ENCODE results near the gene FBLN2. TPM values are rescaled to one million over a fixed set of nuclear protein-coding genes. Genes with fewer than 3 reads are reported as not detected.

FBLN2 gene
- total RNA-seq, 1 experiment from 2014 or later = not detected

DNA sequence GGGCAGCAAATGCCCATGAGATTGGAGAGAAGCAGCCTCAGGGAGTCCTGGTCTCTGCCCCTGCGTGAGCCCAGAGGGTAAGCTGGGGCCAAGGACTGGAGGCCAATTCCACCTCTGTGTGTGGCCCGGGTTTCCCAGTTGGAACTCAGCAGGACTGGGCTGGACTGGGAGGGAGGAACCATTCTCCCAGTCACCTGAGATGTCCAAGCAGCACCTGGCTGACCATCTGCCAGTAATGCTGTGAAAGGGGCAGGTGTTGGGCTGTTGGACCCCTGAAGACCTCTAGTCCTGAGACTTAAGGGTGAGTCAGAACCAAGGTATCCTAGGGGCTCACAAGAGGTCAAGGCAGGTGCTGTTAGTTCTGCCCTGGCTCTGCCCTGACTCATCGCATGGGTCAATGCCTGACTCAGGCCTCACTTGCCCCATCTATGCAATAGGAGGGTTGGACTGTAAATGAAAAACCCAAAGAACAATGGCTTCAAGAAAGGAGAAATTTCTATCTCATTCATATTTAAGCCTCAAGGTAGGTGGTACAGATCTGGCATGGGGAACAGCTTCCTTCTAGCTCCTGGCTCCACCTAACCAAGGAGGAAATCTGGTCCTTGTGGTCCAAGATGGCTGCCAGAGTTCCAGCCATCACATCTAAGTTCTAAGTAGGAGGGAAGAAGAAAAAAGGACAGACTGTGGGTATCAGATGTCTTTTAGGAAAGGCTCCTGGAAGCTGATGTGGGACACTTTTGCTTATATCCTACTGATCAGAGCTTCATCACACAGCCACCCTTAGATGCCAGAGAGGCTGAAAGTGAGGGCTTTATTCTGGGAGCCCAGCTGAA, 111.3 kb downstream of the FBLN2 start:
- H4K20me1 ChIP-seq (ENCODE audit: insufficient read depth, low read depth, low read length) = no peaks in the 10 kb centered on the region; the same call in 1 of the 2 replicates
- H3K36me3 ChIP-seq (ENCODE audit: insufficient read depth, low read length) = no peaks in the 10 kb centered on the region
- H3K9me2 ChIP-seq (replicated peaks; ENCODE audit: insufficient read depth, low read length) = no peaks in the 10 kb centered on the region
- H3K79me2 ChIP-seq (ENCODE audit: low read length) = no peaks in the 10 kb centered on the region
- H3K9ac ChIP-seq (ENCODE audit: low read length) = no peak overlapping the region
- no peak overlapping the region for H3K4me3 ChIP-seq (ENCODE audit: low read length)
- H3K4me1 ChIP-seq (ENCODE audit: low read length) = no peaks in the 10 kb centered on the region
- no peak overlapping the region for H2AFZ ChIP-seq (ENCODE audit: low read length)
- no peaks in the 10 kb centered on the region for H3K27me3 ChIP-seq (ENCODE audit: low read length)
- no peak for DNase-seq
- H3K27ac ChIP-seq (ENCODE audit: low read length) = no peak overlapping the region
- H3K9me3 ChIP-seq (ENCODE audit: low read length) = no peaks in the 10 kb centered on the region
- no peak overlapping the region for H3K4me2 ChIP-seq (ENCODE audit: low read depth, low read length, poor library complexity, severe bottlenecking)

DNA sequence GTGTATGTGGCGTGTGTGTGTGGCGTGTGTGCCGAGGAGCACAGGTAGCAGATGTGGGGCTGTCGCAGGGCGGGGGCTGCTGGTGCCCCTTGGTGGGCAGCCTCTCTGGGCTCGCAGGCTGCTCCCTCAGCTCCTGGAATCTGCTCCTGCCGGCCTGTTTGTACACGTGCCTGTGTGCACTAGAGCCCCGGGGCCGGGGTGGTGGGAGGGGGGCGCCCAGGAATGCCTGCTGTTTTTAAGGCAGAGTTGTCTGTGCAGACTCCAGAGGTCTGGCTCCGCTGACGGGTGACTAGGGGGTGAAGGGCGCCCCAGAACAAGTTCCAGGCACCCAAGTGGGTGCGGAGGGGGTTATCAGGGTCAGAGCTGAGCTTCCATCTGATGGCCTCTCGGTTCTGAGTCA, 112.2 kb downstream of the FBLN2 start:
- DNase-seq = no peak
- Histone ChIP-seq H2AFZ (ENCODE audit: low read length) (no peak overlapping the region), H3K27ac (ENCODE audit: low read length) (no peak overlapping the region), H3K4me1 (ENCODE audit: low read length) (no peaks in the 10 kb centered on the region), H4K20me1 (ENCODE audit: insufficient read depth, low read depth, low read length) (no peaks in the 10 kb centered on the region; the same call in 1 of the 2 replicates), H3K27me3 (ENCODE audit: low read length) (no peaks in the 10 kb centered on the region), H3K9me2 (replicated peaks; ENCODE audit: insufficient read depth, low read length) (no peaks in the 10 kb centered on the region), H3K9ac (ENCODE audit: low read length) (no peak overlapping the region), H3K79me2 (ENCODE audit: low read length) (no peaks in the 10 kb centered on the region), H3K4me3 (ENCODE audit: low read length) (no peak overlapping the region), H3K9me3 (ENCODE audit: low read length) (no peaks in the 10 kb centered on the region), H3K36me3 (ENCODE audit: insufficient read depth, low read length) (no peaks in the 10 kb centered on the region), H3K4me2 (ENCODE audit: low read depth, low read length, poor library complexity, severe bottlenecking) (no peak overlapping the region)

DNA sequence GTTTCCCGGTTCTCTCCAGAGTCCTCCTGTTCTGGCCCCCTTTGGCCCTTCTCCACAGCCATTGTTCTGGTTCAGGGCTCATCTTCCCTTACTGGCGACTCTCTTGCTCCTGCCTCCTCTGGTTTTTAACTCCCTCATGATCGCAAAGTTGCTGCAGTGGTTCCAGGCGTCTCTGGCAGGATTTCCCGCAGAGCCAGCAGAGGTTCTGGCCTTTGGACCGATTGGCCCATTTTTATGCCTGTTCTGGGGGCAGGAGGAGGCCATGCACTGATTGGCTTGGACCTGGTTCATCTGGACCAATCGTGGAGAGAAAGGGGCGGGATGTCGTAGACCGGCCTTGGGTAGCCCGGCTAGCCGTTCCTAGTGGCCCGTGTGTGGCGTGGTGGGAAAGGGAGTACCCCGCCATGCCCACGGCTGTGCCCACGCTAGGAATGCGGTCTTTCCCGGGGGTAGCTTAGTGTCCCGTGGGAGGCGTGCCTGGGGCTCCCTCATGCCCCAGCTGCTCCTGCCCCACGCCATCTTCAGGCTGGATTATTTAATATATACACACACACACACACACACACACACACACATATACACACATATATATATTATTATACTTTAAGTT, 113.4 kb downstream of the FBLN2 start:
- no peak overlapping the region for H2AFZ ChIP-seq (ENCODE audit: low read length)

DNA sequence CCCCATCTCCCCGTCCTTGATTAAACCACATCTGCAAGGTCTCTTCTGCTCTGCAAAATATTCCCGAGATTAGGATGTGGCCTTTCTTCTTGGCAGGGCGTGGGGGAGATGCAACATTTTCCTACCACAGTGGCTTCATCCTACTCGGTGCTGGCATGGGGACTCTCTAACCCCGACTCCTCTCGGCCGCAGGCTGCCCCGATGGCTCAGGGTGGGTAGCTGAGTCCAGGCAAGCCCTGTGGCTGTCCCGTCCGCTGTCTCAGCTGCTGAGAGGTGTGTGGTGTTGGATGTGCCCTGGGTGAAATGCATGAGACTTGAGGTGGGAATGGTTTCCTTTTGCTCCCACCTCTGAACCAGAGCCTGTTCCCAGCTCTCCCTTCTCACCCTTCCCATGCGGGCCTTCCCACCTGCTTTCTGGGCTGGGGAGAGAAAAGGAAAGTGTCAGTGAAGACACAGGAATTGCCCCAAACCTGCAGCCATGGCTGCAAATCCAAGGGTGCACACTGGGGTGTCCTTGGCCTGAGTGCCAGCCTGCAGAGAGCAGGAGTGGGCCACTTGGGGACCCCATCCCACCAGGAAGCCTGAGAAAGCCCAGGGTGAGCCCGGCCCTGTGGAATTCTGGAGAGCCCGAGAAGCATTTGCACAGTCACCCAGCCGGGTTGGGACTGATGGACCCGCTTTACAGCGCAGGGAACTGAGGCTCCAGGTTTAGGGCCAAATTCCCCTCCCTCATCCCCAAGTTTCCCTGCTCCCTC, 115.0 kb downstream of the FBLN2 start:
- no peak for DNase-seq
- Histone ChIP-seq H3K27me3 (ENCODE audit: low read length) (no peaks in the 10 kb centered on the region), H3K9ac (ENCODE audit: low read length) (no peak overlapping the region), H3K4me1 (ENCODE audit: low read length) (no peaks in the 10 kb centered on the region), H3K36me3 (ENCODE audit: insufficient read depth, low read length) (no peaks in the 10 kb centered on the region), H3K27ac (ENCODE audit: low read length) (no peak overlapping the region), H3K9me3 (ENCODE audit: low read length) (no peaks in the 10 kb centered on the region), H3K79me2 (ENCODE audit: low read length) (no peaks in the 10 kb centered on the region), H3K4me3 (ENCODE audit: low read length) (no peak overlapping the region), H4K20me1 (ENCODE audit: insufficient read depth, low read depth, low read length) (no peaks in the 10 kb centered on the region), H3K4me2 (ENCODE audit: low read depth, low read length, poor library complexity, severe bottlenecking) (no peak overlapping the region), H2AFZ (ENCODE audit: low read length) (no peak overlapping the region), H3K9me2 (replicated peaks; ENCODE audit: insufficient read depth, low read length) (no peaks in the 10 kb centered on the region)

More for the DNA sequence above, 113.4 kb downstream of the FBLN2 start:
- no peaks in the 10 kb centered on the region for H3K27me3 ChIP-seq (ENCODE audit: low read length)
- no peaks in the 10 kb centered on the region for H3K9me3 ChIP-seq (ENCODE audit: low read length)
- no peaks in the 10 kb centered on the region for H3K36me3 ChIP-seq (ENCODE audit: insufficient read depth, low read length)
- no peak overlapping the region for H3K4me2 ChIP-seq (ENCODE audit: low read depth, low read length, poor library complexity, severe bottlenecking)
- peak; percentile 51 for DNase-seq
- H3K4me1 ChIP-seq (ENCODE audit: low read length) = no peaks in the 10 kb centered on the region
- H4K20me1 ChIP-seq (ENCODE audit: insufficient read depth, low read depth, low read length) = no peaks in the 10 kb centered on the region; the same call in 1 of the 2 replicates
- no peaks in the 10 kb centered on the region for H3K79me2 ChIP-seq (ENCODE audit: low read length)
- no peaks in the 10 kb centered on the region for H3K9me2 ChIP-seq (replicated peaks; ENCODE audit: insufficient read depth, low read length)
- no peak overlapping the region for H3K27ac ChIP-seq (ENCODE audit: low read length)
- no peak overlapping the region for H3K4me3 ChIP-seq (ENCODE audit: low read length)
- H3K9ac ChIP-seq (ENCODE audit: low read length) = no peak overlapping the region

DNA sequence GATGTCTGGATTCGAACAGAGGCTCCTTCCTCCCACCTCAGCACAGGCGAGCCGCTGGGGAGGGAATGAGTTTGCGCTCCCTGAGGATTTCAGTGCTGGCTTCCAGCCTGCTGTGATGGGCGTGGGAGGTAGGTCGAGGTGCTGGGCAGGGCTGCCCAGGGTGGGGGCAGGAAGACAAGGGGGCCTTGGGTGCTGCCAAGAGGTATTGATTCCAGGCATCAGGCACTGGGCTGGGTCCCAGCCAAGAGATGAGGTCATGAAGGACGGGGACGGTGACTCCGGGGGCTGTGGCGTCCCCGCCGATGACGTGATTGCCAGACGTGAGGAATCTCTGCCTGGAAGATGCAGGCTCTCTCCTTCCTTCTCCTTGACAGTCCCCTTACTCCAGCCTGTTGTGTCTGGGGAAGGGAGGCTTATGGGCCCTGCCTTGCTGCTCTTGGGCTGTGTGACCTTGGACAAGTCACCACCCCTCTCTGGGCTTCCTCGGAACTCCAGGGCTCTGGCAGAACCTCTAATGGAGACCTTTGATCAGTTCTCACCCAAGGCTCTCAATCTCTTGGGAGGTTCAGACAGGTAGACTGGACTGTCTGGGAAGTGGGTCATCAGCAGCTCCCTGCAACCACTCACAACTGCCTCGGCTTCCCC, 116.8 kb downstream of the FBLN2 start:
- no peak overlapping the region for H3K4me2 ChIP-seq (ENCODE audit: low read depth, low read length, poor library complexity, severe bottlenecking)
- H3K9me2 ChIP-seq (replicated peaks; ENCODE audit: insufficient read depth, low read length) = no peaks in the 10 kb centered on the region
- H3K36me3 ChIP-seq (ENCODE audit: insufficient read depth, low read length) = no peaks in the 10 kb centered on the region
- no peaks in the 10 kb centered on the region for H3K79me2 ChIP-seq (ENCODE audit: low read length)
- no peak overlapping the region for H3K4me3 ChIP-seq (ENCODE audit: low read length)
- H3K27me3 ChIP-seq (ENCODE audit: low read length) = no peaks in the 10 kb centered on the region
- no peak for DNase-seq
- H3K27ac ChIP-seq (ENCODE audit: low read length) = no peak overlapping the region
- no peaks in the 10 kb centered on the region for H3K4me1 ChIP-seq (ENCODE audit: low read length)
- H3K9ac ChIP-seq (ENCODE audit: low read length) = no peak overlapping the region
- H4K20me1 ChIP-seq (ENCODE audit: insufficient read depth, low read depth, low read length) = no peaks in the 10 kb centered on the region
- H2AFZ ChIP-seq (ENCODE audit: low read length) = no peak overlapping the region
- no peaks in the 10 kb centered on the region for H3K9me3 ChIP-seq (ENCODE audit: low read length)

DNA sequence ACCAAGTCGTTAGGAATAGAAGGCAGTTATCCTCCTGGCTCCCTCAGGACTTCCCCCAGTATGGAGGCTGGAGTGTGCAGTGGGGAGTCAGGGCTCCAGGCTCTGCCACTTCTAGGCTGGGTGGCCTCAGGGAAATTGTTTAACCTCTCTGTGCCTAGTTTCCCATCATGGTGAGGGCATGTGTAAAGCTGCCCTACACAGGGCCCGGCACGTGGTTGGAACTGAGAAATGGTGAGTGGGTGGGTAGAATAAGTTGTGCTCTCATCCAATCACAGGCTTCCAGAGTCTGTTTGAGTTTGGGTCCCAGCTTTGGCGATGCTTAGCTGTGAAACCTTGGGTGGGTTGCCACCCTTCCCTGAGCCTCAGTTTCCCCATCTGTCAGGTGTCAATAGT, 117.3 kb downstream of the FBLN2 start:
- no peak for DNase-seq
- Histone ChIP-seq H3K36me3 (ENCODE audit: insufficient read depth, low read length) (no peaks in the 10 kb centered on the region), H4K20me1 (ENCODE audit: insufficient read depth, low read depth, low read length) (no peaks in the 10 kb centered on the region), H3K9ac (ENCODE audit: low read length) (no peak overlapping the region), H3K79me2 (ENCODE audit: low read length) (no peaks in the 10 kb centered on the region), H3K4me2 (ENCODE audit: low read depth, low read length, poor library complexity, severe bottlenecking) (no peak overlapping the region), H3K9me2 (replicated peaks; ENCODE audit: insufficient read depth, low read length) (no peaks in the 10 kb centered on the region), H3K27me3 (ENCODE audit: low read length) (no peaks in the 10 kb centered on the region), H3K27ac (ENCODE audit: low read length) (no peak overlapping the region), H3K4me1 (ENCODE audit: low read length) (no peaks in the 10 kb centered on the region), H3K4me3 (ENCODE audit: low read length) (no peak overlapping the region), H2AFZ (ENCODE audit: low read length) (no peak overlapping the region), H3K9me3 (ENCODE audit: low read length) (no peaks in the 10 kb centered on the region)

DNA sequence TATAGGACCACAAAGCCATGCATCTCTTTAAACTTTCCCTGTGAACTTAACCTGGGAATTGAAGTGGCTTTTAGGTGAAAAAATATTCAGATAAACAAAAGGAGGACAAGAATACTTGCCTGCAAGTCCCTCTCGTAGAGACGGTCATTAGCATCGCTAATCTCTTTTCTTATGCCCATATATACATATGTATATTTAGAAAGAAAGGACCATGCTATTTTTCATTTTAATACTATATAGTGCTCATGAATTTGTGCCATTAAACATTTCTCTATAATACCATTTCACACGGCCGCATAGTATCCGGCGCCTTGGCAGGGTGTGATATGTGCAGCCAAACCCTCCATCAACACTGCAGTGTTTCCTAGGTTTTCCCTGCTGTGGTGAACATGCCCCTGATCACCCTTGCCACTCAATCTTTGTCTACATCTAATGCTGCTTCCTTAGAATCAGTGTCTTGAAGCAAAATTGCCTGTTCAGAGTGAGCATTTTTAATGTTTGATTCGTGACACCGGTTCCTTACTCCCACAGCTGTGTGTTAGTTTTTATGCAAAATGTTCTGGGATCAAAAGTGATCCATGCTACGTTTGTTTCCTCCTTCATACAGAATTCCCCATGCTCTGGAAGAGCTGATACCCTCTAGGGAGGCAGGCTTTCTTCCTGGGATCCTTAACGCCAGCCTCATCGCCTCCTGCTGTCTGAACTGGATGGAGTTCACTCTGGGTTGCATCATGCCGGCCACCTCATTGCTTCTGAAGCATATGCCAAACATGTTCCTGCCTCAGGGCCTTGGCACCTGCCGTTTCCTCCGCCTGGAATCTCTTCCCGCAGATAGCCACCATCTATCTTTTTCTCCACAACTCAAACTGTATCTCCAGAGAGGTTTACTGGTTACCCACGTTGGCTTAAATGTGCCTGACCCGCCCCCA, 118.1 kb downstream of the FBLN2 start:
- Histone ChIP-seq H3K4me2 (ENCODE audit: low read depth, low read length, poor library complexity, severe bottlenecking) (no peak overlapping the region), H3K27ac (ENCODE audit: low read length) (no peak overlapping the region), H3K36me3 (ENCODE audit: insufficient read depth, low read length) (no peaks in the 10 kb centered on the region), H3K9me3 (ENCODE audit: low read length) (no peaks in the 10 kb centered on the region), H3K4me3 (ENCODE audit: low read length) (no peak overlapping the region), H3K9me2 (replicated peaks; ENCODE audit: insufficient read depth, low read length) (no peaks in the 10 kb centered on the region), H4K20me1 (ENCODE audit: insufficient read depth, low read depth, low read length) (no peaks in the 10 kb centered on the region), H2AFZ (ENCODE audit: low read length) (no peak overlapping the region), H3K27me3 (ENCODE audit: low read length) (no peaks in the 10 kb centered on the region), H3K4me1 (ENCODE audit: low read length) (no peaks in the 10 kb centered on the region), H3K9ac (ENCODE audit: low read length) (no peak overlapping the region), H3K79me2 (ENCODE audit: low read length) (no peaks in the 10 kb centered on the region)
- DNase-seq = no peak
